ENCODE data around the gene TEX264. TPM values are rescaled to one million over a fixed set of nuclear protein-coding genes. Genes with fewer than 3 reads are reported as not detected.

TEX264 gene
- polyA plus RNA-seq, 1 donor (not counting 4 experiments of a cell fraction or from before 2014, with no cell fraction given) = 35.8 TPM

DNA sequence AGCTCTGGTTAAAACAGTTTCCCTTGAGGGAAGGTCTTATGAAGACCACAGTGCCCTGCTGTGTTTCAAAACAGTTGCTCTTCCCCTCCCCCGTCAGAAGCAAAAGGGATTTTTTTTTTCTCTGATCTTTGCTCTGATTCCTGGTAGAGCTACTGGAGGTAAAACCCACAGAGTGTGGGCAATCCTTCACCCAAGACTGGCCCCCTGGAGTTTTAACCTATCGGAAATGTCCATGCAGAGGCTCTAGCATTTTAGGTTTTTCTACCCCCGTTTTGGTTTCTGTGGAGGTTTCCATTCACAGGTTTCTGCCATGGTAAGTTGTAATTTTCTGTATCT is 63.5 kb downstream of the TEX264 start:
- FAIRE-seq (no peak), DNase-seq (ENCODE audit: low read depth, low spot score) (no peak)
- Histone ChIP-seq H3K9ac (ENCODE audit: control insufficient read depth, extremely low read depth, insufficient read depth, low read length) (no peak overlapping the region), H3K4me1 (ENCODE audit: control insufficient read depth, extremely low read depth, insufficient read depth, low read length) (peaks cover 11% of the 10 kb centered on the region), H3K79me2 (ENCODE audit: control insufficient read depth, insufficient read depth, low read length) (no peaks in the 10 kb centered on the region), H3K9me1 (ENCODE audit: control insufficient read depth, extremely low read depth, insufficient read depth, low read length) (no peaks in the 10 kb centered on the region), H3K4me2 (ENCODE audit: control insufficient read depth, extremely low read depth, insufficient read depth, low read depth, low read length) (no peak overlapping the region), H3K4me3 (ENCODE audit: control insufficient read depth in 2 of 3, extremely low read depth in 1 of 3, insufficient read depth in 2 of 3, low read depth in 1 of 3, low read length in 3 of 3) (no peak overlapping the region), H4K20me1 (ENCODE audit: control insufficient read depth, extremely low read depth, insufficient read depth, low read length) (no peaks in the 10 kb centered on the region), H3K27me3 (ENCODE audit: control insufficient read depth, extremely low read depth, insufficient read depth, low read length) (no peaks in the 10 kb centered on the region), H2AFZ (ENCODE audit: control insufficient read depth, low read length) (no peak overlapping the region), H3K27ac (ENCODE audit: control insufficient read depth, insufficient read depth, low read length) (no peak overlapping the region), H3K36me3 (ENCODE audit: control insufficient read depth in 2 of 2, extremely low read depth in 1 of 2, insufficient read depth in 2 of 2, low read length in 2 of 2) (no peaks in the 10 kb centered on the region), H3K9me3 (ENCODE audit: control insufficient read depth, low read depth, low read length) (no peaks in the 10 kb centered on the region)
- TF ChIP-seq CTCF (optimal IDR thresholded peaks at IDR 0.05 in 1 of 3, IDR thresholded peaks at IDR 0.05 in 1 of 3, conservative IDR thresholded peaks at IDR 0.05 in 1 of 3; ENCODE audit: extremely low read depth in 1 of 3, insufficient read depth in 2 of 3, low read length in 3 of 3) (no peak), EZH2 (IDR thresholded peaks at IDR 0.05; ENCODE audit: low read length) (no peak)
- dilution Hi-C loops (cut with MboI; ENCODE audit: extremely low pct_ligation_motif_present, low sequenced_read_pairs) = loop anchor here (5.0 kb wide), 1 partner anchor 63 kb away; no protein-coding TSS in a partner anchor

GRCh38 chr3:51735039-51735438 is 64.0 kb downstream of the TEX264 start:
- Histone ChIP-seq H3K27ac (ENCODE audit: control insufficient read depth, insufficient read depth, low read length) (no peak overlapping the region), H3K9me1 (ENCODE audit: control insufficient read depth, extremely low read depth, insufficient read depth, low read length) (no peaks in the 10 kb centered on the region), H2AFZ (ENCODE audit: control insufficient read depth, low read length) (no peak overlapping the region), H4K20me1 (ENCODE audit: control insufficient read depth, extremely low read depth, insufficient read depth, low read length) (no peaks in the 10 kb centered on the region), H3K9ac (ENCODE audit: control insufficient read depth, extremely low read depth, insufficient read depth, low read length) (no peak overlapping the region), H3K4me2 (ENCODE audit: control insufficient read depth, extremely low read depth, insufficient read depth, low read depth, low read length) (no peak overlapping the region), H3K4me3 (ENCODE audit: control insufficient read depth in 2 of 3, extremely low read depth in 1 of 3, insufficient read depth in 2 of 3, low read depth in 1 of 3, low read length in 3 of 3) (no peak overlapping the region), H3K36me3 (ENCODE audit: control insufficient read depth in 2 of 2, extremely low read depth in 1 of 2, insufficient read depth in 2 of 2, low read length in 2 of 2) (no peaks in the 10 kb centered on the region), H3K4me1 (ENCODE audit: control insufficient read depth, extremely low read depth, insufficient read depth, low read length) (peaks cover 6% of the 10 kb centered on the region), H3K27me3 (ENCODE audit: control insufficient read depth, extremely low read depth, insufficient read depth, low read length) (no peaks in the 10 kb centered on the region), H3K9me3 (ENCODE audit: control insufficient read depth, low read depth, low read length) (no peaks in the 10 kb centered on the region), H3K79me2 (ENCODE audit: control insufficient read depth, insufficient read depth, low read length) (no peaks in the 10 kb centered on the region)
- dilution Hi-C loops (cut with MboI; ENCODE audit: extremely low pct_ligation_motif_present, low sequenced_read_pairs) = no loop called here
- TF ChIP-seq EZH2 (IDR thresholded peaks at IDR 0.05; ENCODE audit: low read length) (no peak), CTCF (optimal IDR thresholded peaks at IDR 0.05 in 1 of 3, IDR thresholded peaks at IDR 0.05 in 1 of 3, conservative IDR thresholded peaks at IDR 0.05 in 1 of 3; ENCODE audit: extremely low read depth in 1 of 3, insufficient read depth in 2 of 3, low read length in 3 of 3) (no peak)
- DNase-seq (ENCODE audit: low read depth, low spot score) (no peak), FAIRE-seq (no peak)

All from keratinocyte (primary cell).